ENCODE measurements around the gene ZNF740. TPM values are rescaled to one million over a fixed set of nuclear protein-coding genes. Genes with fewer than 3 reads are reported as not detected.

Gene ZNF740
- total RNA-seq, 3 donors from 2014 or later (not counting 1 experiment from before 2014, with no cell fraction given) = 37.1 to 65.9 (median 45.3) TPM

- Histone ChIP-seq H3K9me3 (ENCODE audit: control insufficient read depth, insufficient read depth, low read length) (no peaks in the 10 kb centered on the region), H3K4me3 (ENCODE audit: low read length) (no peak overlapping the region), H3K4me1 (ENCODE audit: control insufficient read depth, insufficient read depth, low read length) (peaks cover 62% of the 10 kb centered on the region), H3K27ac (ENCODE audit: low read length) (no peak overlapping the region), H3K27me3 (ENCODE audit: control insufficient read depth, insufficient read depth, low read length) (no peaks in the 10 kb centered on the region), H3K36me3 (ENCODE audit: control insufficient read depth, insufficient read depth, low read length) (peaks cover 42% of the 10 kb centered on the region)
- TF ChIP-seq CTCF (IDR thresholded peaks at IDR 0.05) = no peak
- intact Hi-C loops (cut with micrococcal nuclease) = no loop called here
- Mint-ChIP-seq H3K27ac (peak overlapping the region in 1 of 2 donors; percentile 99), H3K36me3 (no peaks in the 10 kb centered on the region), H3K4me1 (peaks cover 61 to 78% of the 10 kb centered on the region in 2 donors), H3K4me3 (no peak overlapping the region), H3K27me3 (ENCODE audit: low read depth in 2 of 2) (no peaks in the 10 kb centered on the region), H3K9me3 (no peaks in the 10 kb centered on the region)
- ATAC-seq (no peak), DNase-seq (no peak)
- WGBS (ENCODE audit: insufficient coverage) = 98% methylated on average over 9 of the region's 12 CpGs
Measured at GRCh38 chr12:53214687-53215455, 34.3 kb downstream of the ZNF740 start.

- peaks cover 39% of the 10 kb centered on the region for H3K36me3 ChIP-seq (ENCODE audit: control insufficient read depth, insufficient read depth, low read length)
- H3K27ac ChIP-seq (ENCODE audit: low read length) = peak overlapping the region; percentile 85
Measured at GRCh38 chr12:53215497-53215896, 35.0 kb downstream of the ZNF740 start.

GRCh38 chr12:53217051-53217930 is 36.8 kb downstream of the ZNF740 start:
- intact Hi-C loops (cut with micrococcal nuclease) = no loop called here
- Histone ChIP-seq H3K27ac (ENCODE audit: low read length) (peak overlapping the region; percentile 85), H3K9me3 (ENCODE audit: control insufficient read depth, insufficient read depth, low read length) (no peaks in the 10 kb centered on the region), H3K4me1 (ENCODE audit: control insufficient read depth, insufficient read depth, low read length) (peaks cover 61% of the 10 kb centered on the region), H3K36me3 (ENCODE audit: control insufficient read depth, insufficient read depth, low read length) (peaks cover 22% of the 10 kb centered on the region), H3K27me3 (ENCODE audit: control insufficient read depth, insufficient read depth, low read length) (no peaks in the 10 kb centered on the region), H3K4me3 (ENCODE audit: low read length) (peak overlapping the region; percentile 2)
- peaks cover 73 to 89% of the 10 kb centered on the region in 2 donors for H3K4me1 Mint-ChIP-seq
- no peaks in the 10 kb centered on the region for H3K27me3 Mint-ChIP-seq (ENCODE audit: low read depth in 2 of 2)
- peak overlapping the region; percentile 73 for H3K4me3 Mint-ChIP-seq
- H3K27ac Mint-ChIP-seq = peak overlapping the region; percentile 94 to 99
- no peak for TF ChIP-seq CTCF (IDR thresholded peaks at IDR 0.05)
- no peaks in the 10 kb centered on the region for H3K36me3 Mint-ChIP-seq
- no peaks in the 10 kb centered on the region for H3K9me3 Mint-ChIP-seq
- WGBS (ENCODE audit: insufficient coverage) = 28% methylated on average over 15 of the region's 19 CpGs
- DNase-seq (peak; percentile 61 to 66), ATAC-seq (peak; percentile 13 to 26 (median 13))

More at GRCh38 chr12:53215497-53215896, 35.0 kb downstream of the ZNF740 start:
- Mint-ChIP-seq H3K27me3 (ENCODE audit: low read depth in 2 of 2) (no peaks in the 10 kb centered on the region), H3K4me1 (peaks cover 61 to 79% of the 10 kb centered on the region in 2 donors), H3K4me3 (no peak overlapping the region), H3K9me3 (no peaks in the 10 kb centered on the region), H3K27ac (peak overlapping the region; percentile 94 to 99), H3K36me3 (no peaks in the 10 kb centered on the region)
- ATAC-seq (no peak), DNase-seq (no peak)
- peaks cover 56% of the 10 kb centered on the region for H3K4me1 ChIP-seq (ENCODE audit: control insufficient read depth, insufficient read depth, low read length)
- no peaks in the 10 kb centered on the region for H3K9me3 ChIP-seq (ENCODE audit: control insufficient read depth, insufficient read depth, low read length)
- H3K27me3 ChIP-seq (ENCODE audit: control insufficient read depth, insufficient read depth, low read length) = no peaks in the 10 kb centered on the region
- WGBS (ENCODE audit: insufficient coverage) = 93% methylated on average over 7 of the region's 8 CpGs
- TF ChIP-seq CTCF (IDR thresholded peaks at IDR 0.05) = no peak
- intact Hi-C loops (cut with micrococcal nuclease) = no loop called here
- H3K4me3 ChIP-seq (ENCODE audit: low read length) = no peak overlapping the region

Data from natural killer cell (primary cell).